Measurements from ENCODE around the gene BANK1. TPM values are rescaled to one million over a fixed set of nuclear protein-coding genes. Genes with fewer than 3 reads are reported as not detected.

BANK1 gene
- total and polyA plus RNA-seq, 12 donors = 0.08 to 1.1 (median 0.35) TPM; not detected in 3

DNA sequence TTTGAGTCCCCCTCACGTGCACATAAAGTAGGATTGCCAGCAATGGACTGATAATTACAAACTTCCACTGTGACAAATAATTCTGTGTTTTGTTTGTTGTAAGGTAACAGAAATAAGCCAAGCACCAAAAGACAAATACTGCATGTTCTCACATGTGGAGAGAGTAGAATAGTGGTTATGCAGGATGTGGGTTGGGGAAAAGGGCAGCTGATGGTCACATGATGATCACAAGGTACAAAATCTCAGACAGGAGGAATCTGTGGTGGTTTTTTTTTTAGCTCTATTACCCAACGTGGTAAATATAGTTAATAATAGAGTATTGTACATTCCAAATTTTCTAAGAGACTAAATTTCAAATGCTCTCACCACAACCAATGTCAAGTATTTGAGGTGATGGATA lies 182.3 kb downstream of the BANK1 start:
- Histone ChIP-seq H3K4me1 (no peaks in the 10 kb centered on the region), H3K4me3 (no peak overlapping the region), H3K27me3 (no peaks in the 10 kb centered on the region), H3K27ac (no peak overlapping the region), H3K36me3 (no peaks in the 10 kb centered on the region), H3K9me3 (no peaks in the 10 kb centered on the region)
- 43 to 55% methylated on average over 2 of the region's 2 CpGs for WGBS, 2 donors
- no peak for TF ChIP-seq CTCF (IDR thresholded peaks at IDR 0.05)
- DNase-seq = no peak
- ATAC-seq = no peak
- intact Hi-C loops (cut with DNase I) = no loop called here

DNA sequence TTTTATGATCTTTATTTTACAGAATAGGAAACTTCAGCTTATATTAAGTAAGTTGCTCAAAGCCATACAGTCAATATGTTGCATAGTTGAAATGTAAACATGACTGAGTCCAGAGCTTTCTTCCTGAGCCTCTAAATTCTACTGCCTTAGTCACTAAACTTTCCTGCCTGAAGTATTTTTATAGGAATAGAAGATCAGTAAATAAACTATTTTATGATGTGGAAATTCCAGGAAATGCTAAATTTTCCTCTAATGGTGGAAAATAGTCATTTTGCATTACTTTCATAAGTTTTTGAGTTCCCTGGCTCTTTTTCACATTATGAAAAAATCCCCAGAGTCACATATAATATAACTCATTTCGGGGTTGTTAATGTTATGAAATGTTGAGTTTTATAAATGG lies 182.8 kb downstream of the BANK1 start:
- H3K27me3 ChIP-seq = no peaks in the 10 kb centered on the region
- ATAC-seq = no peak
- no peaks in the 10 kb centered on the region for H3K9me3 ChIP-seq
- TF ChIP-seq CTCF (IDR thresholded peaks at IDR 0.05) = no peak
- no peak overlapping the region for H3K4me3 ChIP-seq
- no peaks in the 10 kb centered on the region for H3K36me3 ChIP-seq
- DNase-seq = no peak
- no peaks in the 10 kb centered on the region for H3K4me1 ChIP-seq
- H3K27ac ChIP-seq = no peak overlapping the region
- intact Hi-C loops (cut with DNase I) = no loop called here
- WGBS, 2 donors = 71 to 76% methylated on average over 1 of the region's 1 CpG

DNA sequence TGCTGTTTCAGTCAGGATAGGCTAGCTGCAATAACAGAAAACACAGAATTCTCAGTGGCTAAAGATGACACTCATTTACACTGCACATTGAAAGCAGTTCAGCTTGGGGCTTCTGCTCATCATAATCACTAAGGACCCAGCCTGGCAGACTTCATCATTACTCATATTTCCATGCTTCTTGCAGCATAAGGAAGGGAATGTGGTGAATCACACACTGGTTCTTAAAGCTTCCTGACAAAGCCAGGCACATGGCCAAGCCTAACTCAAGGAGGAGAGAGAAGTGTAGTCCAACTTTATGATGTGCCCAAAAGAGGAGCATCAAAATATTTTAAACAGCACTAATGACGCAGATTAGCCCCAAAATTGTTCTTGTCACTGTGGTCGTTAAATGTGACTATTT lies 186.5 kb downstream of the BANK1 start:
- intact Hi-C loops (cut with DNase I) = no loop called here
- H3K4me1 ChIP-seq = no peaks in the 10 kb centered on the region
- 35 to 40% methylated on average over 2 of the region's 2 CpGs for WGBS, 2 donors
- H3K9me3 ChIP-seq = no peaks in the 10 kb centered on the region
- H3K27ac ChIP-seq = no peak overlapping the region
- DNase-seq = no peak
- no peak for TF ChIP-seq CTCF (IDR thresholded peaks at IDR 0.05)
- ATAC-seq = peak in 1 of 8 donors; percentile 50
- no peaks in the 10 kb centered on the region for H3K36me3 ChIP-seq
- H3K4me3 ChIP-seq = no peak overlapping the region
- H3K27me3 ChIP-seq = no peaks in the 10 kb centered on the region

- no peak overlapping the region for H3K4me3 ChIP-seq
- H3K27me3 ChIP-seq = no peaks in the 10 kb centered on the region
- peaks cover 0 to 3% (median 0%) of the 10 kb centered on the region in 11 donors for H3K9me3 ChIP-seq
- no peaks in the 10 kb centered on the region for H3K4me1 ChIP-seq
- WGBS, 2 donors = 40 to 42% methylated on average over 1 of the region's 1 CpG
- no peak for TF ChIP-seq CTCF (IDR thresholded peaks at IDR 0.05)
- no peak for ATAC-seq
- H3K27ac ChIP-seq = no peak overlapping the region
- H3K36me3 ChIP-seq = no peaks in the 10 kb centered on the region
- intact Hi-C loops (cut with DNase I) = no loop called here
- no peak for DNase-seq
Observed at GRCh38 chr4:101981756-101982155, 191.2 kb downstream of the BANK1 start.

DNA sequence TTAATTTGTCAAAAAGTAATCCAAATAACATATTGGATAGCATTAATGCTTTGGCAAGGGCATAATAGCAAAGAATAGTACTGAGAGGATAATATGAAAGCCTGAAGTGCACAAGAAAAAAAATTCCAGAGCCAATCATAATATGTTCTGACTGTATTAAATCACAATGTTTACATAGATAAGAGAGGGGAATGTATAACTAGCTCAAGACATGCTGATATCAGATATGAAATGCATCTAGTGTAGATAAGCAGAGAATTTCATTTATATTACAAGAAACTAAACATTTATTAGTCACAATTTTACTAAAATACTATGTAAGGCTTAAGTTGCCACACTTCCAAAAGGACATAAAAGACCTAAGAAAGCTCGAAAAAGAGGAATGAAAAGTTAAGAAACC lies 193.3 kb downstream of the BANK1 start:
- H3K27ac ChIP-seq = no peak overlapping the region
- no peaks in the 10 kb centered on the region for H3K36me3 ChIP-seq
- no peak for DNase-seq
- H3K4me1 ChIP-seq = no peaks in the 10 kb centered on the region
- TF ChIP-seq CTCF (IDR thresholded peaks at IDR 0.05) = no peak
- intact Hi-C loops (cut with DNase I) = no loop called here
- 74 to 86% methylated on average over 1 of the region's 1 CpG for WGBS, 2 donors
- ATAC-seq = no peak
- no peak overlapping the region for H3K4me3 ChIP-seq
- H3K9me3 ChIP-seq = peaks cover 0 to 3% (median 0%) of the 10 kb centered on the region in 11 donors
- H3K27me3 ChIP-seq = no peaks in the 10 kb centered on the region
